GM12892 (cell line): ENCODE data around the gene SH2D5.

Experiments used
- POLR2A ChIP-seq: IDR thresholded peaks from 2 replicates; pipeline ENCODE4 v1.6.1; 2011; ENCODE audit warnings: low read depth, low read length, control low read depth
- POLR2AphosphoS5 ChIP-seq: IDR thresholded peaks from 2 replicates; pipeline ENCODE4 v1.6.1; 2011; ENCODE audit warnings: low read depth, low read length, control low read depth
- TAF1 ChIP-seq: IDR thresholded peaks from 2 replicates; pipeline ENCODE4 v1.6.1; 2011; ENCODE audit warnings: low read depth, mild to moderate bottlenecking, control low read depth, low read length, borderline replicate concordance

DNA sequence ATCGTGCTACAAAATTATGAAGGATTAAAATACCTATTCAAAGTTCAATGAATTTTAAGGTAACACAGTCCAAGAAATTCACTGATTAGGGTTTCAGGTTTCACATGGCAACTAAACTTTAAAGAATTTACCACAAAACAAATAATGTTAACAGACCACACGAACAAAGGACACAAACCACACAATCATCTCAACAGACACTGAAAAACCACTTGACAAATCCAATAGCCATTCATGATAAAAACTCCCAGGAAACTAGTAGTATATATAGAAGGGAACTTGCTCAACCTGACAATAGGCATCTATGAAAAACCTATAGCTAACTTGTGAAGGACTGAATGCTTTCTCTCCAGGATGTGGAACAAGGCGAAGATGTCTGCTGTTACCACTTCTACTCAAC lies 21.1 kb upstream of the SH2D5 start:
- TF ChIP-seq POLR2AphosphoS5, result no peak
- TF ChIP-seq POLR2A, result no peak
- TF ChIP-seq TAF1, result no peak
